Caco-2 (cell line): ENCODE results near the gene REPIN1. TPM values are rescaled to one million over a fixed set of nuclear protein-coding genes. Genes with fewer than 3 reads are reported as not detected.

Source experiments
- BruUV-seq: library from RNA; stranded (reverse); fragments of 400-500 nt; replicated peaks from 2 replicates; lab custom pipeline; 2021; lab: Mats Ljungman, UMichigan
- CTCF ChIA-PET: fragments of 300-600 bp; sonication (Branson Sonifier 250); formaldehyde crosslinking; loops from one replicate; lab custom pipeline; 2022; ENCODE audit warnings: antibody characterized with exemption; lab: Charles Lee
- POLR2A ChIA-PET: fragments of 300-600 bp; sonication (Branson Sonifier 250); formaldehyde crosslinking; loops from one replicate; lab custom pipeline; 2022; ENCODE audit warnings: antibody characterized with exemption; lab: Charles Lee
- DNase-seq, 2 experiments: peaks; one replicate each; pipeline versions ENCODE4 v3.0.0 to v3.0.0-alpha.2; 2020 to 2022
- H3K27me3 ChIP-seq: replicated peaks from 2 replicates; pipeline ENCODE4 v1.6.0; 2011; ENCODE audit warnings: low read length; ENCODE audit not compliant: control insufficient read depth, insufficient read depth
- H3K36me3 ChIP-seq: 2 replicates; pipeline ENCODE4 v1.5.1; 2011; ENCODE audit warnings: low read length; ENCODE audit not compliant: control insufficient read depth, insufficient read depth
- H3K4me1 ChIP-seq: fragments of 250-450 bp; sonication (Bioruptor Pico); 2 replicates; pipeline ENCODE4 v1.5.1; 2020; ENCODE audit warnings: mild to moderate bottlenecking
- H3K4me3 ChIP-seq: 2 replicates; pipeline ENCODE4 v1.5.1; 2011; ENCODE audit warnings: low read depth, mild to moderate bottlenecking, control low read depth, low read length
- H3K9me3 ChIP-seq: fragments of 250-450 bp; sonication (Bioruptor Pico); 2 replicates; pipeline ENCODE4 v1.5.1; 2020; ENCODE audit warnings: mild to moderate bottlenecking, moderate library complexity
- H3K27ac Mint-ChIP-seq: one replicate; pipeline ENCODE4 v1.8.0; 2022; ENCODE audit warnings: mixed read lengths; ENCODE audit not compliant: unreplicated experiment
- H3K27me3 Mint-ChIP-seq: one replicate; pipeline ENCODE4 v1.8.0; 2022; ENCODE audit warnings: mixed read lengths; ENCODE audit not compliant: insufficient read depth, unreplicated experiment
- H3K36me3 Mint-ChIP-seq: one replicate; pipeline ENCODE4 v1.8.0; 2022; ENCODE audit warnings: mild to moderate bottlenecking, mixed read lengths; ENCODE audit not compliant: insufficient read depth, unreplicated experiment
- H3K4me1 Mint-ChIP-seq: one replicate; pipeline ENCODE4 v1.8.0; 2022; ENCODE audit warnings: low read depth, mixed read lengths; ENCODE audit not compliant: unreplicated experiment
- H3K4me3 Mint-ChIP-seq: one replicate; pipeline ENCODE4 v1.8.0; 2022; ENCODE audit warnings: mild to moderate bottlenecking, moderate library complexity, mixed read lengths; ENCODE audit not compliant: unreplicated experiment
- H3K9me3 Mint-ChIP-seq: one replicate; pipeline ENCODE4 v1.8.0; 2022; ENCODE audit warnings: mixed read lengths; ENCODE audit not compliant: unreplicated experiment
- CTCF ChIP-seq, 2 experiments: fragments of 200-600 bp in 1 of 2; IDR thresholded peaks; 1 replicate in 1 of 2; 2 replicates in 1 of 2; pipeline versions ENCODE4 v1.5.1 to v1.8.0; 2011 to 2022; ENCODE audit warnings: antibody characterized with exemption in 1 of 2, control low read depth in 1 of 2, inconsistent platforms in 1 of 2, low read depth in 1 of 2, low read length in 1 of 2, mild to moderate bottlenecking in 1 of 2, moderate library complexity in 1 of 2; ENCODE audit not compliant: insufficient read depth in 1 of 2, severe bottlenecking in 1 of 2, unreplicated experiment in 1 of 2
- intact Hi-C: fragments of 100-400 bp; cut with micrococcal nuclease; formaldehyde crosslinking; loops from one replicate; pipeline ENCODE4 v1.10.0; 2022; ENCODE audit not compliant: unreplicated experiment
- total RNA-seq: library from RNA; stranded (reverse); gene quantifications from 2 replicates; pipeline ENCODE4 v1.2.3, GENCODE V29; 2022

Gene REPIN1
- total RNA-seq, 1 experiment from 2014 or later, result 148 TPM

GRCh38 chr7:150402671-150403321, 34.2 kb downstream of the REPIN1 start:
- DNase-seq, result no peak
- no TSS peak for BruUV-seq
- ChIA-PET POLR2A (no interaction called here), CTCF (no interaction called here)
- intact Hi-C loops, result no loop called here
- Mint-ChIP-seq H3K9me3 (no peaks in the 10 kb centered on the region), H3K4me3 (peak overlapping the region; percentile 42), H3K4me1 (peaks cover 42% of the 10 kb centered on the region), H3K36me3 (peaks cover 6% of the 10 kb centered on the region), H3K27me3 (no peaks in the 10 kb centered on the region), H3K27ac (peak overlapping the region; percentile 12)
- H3K36me3 ChIP-seq, result no peaks in the 10 kb centered on the region
- no peak for TF ChIP-seq CTCF (IDR thresholded peaks at IDR 0.05; ENCODE audit: insufficient read depth in 1 of 2, low read depth in 1 of 2, low read length in 1 of 2, severe bottlenecking in 1 of 2, unreplicated experiment in 1 of 2)
- H3K4me1 ChIP-seq, result peaks cover 54% of the 10 kb centered on the region
- H3K27me3 ChIP-seq, result no peaks in the 10 kb centered on the region
- H3K9me3 ChIP-seq, result no peaks in the 10 kb centered on the region
- H3K4me3 ChIP-seq, result no peak overlapping the region

- Mint-ChIP-seq H3K27ac (peak overlapping the region; percentile 45), H3K27me3 (no peaks in the 10 kb centered on the region), H3K4me1 (peaks cover 42% of the 10 kb centered on the region), H3K9me3 (no peaks in the 10 kb centered on the region), H3K4me3 (peak overlapping the region; percentile 88), H3K36me3 (peaks cover 6% of the 10 kb centered on the region)
- Histone ChIP-seq H3K36me3 (no peaks in the 10 kb centered on the region), H3K27me3 (no peaks in the 10 kb centered on the region), H3K4me3 (no peak overlapping the region), H3K4me1 (peaks cover 54% of the 10 kb centered on the region), H3K9me3 (no peaks in the 10 kb centered on the region)
- intact Hi-C loops, result no loop called here
- no peak for TF ChIP-seq CTCF (IDR thresholded peaks at IDR 0.05; ENCODE audit: insufficient read depth in 1 of 2, low read depth in 1 of 2, low read length in 1 of 2, severe bottlenecking in 1 of 2, unreplicated experiment in 1 of 2)
- POLR2A ChIA-PET, result interaction anchor here (0.9 to 1.8 kb wide), 3 partner anchors 20 to 35 kb away, joined by 3 to 6 read pairs (median 4); partner anchors contain the start of gene REPIN1
- BruUV-seq, result no TSS peak
- CTCF ChIA-PET, result no interaction called here
- no peak for DNase-seq
These were observed 35.0 kb downstream of the REPIN1 start for GRCh38 chr7:150403376-150404171.

GRCh38 chr7:150404172-150404804, 35.7 kb downstream of the REPIN1 start:
- TF ChIP-seq CTCF (IDR thresholded peaks at IDR 0.05; ENCODE audit: insufficient read depth in 1 of 2, low read depth in 1 of 2, low read length in 1 of 2, severe bottlenecking in 1 of 2, unreplicated experiment in 1 of 2), result no peak

More at GRCh38 chr7:150404172-150404804, 35.7 kb downstream of the REPIN1 start:
- Histone ChIP-seq H3K4me3 (peak overlapping the region; percentile 83), H3K4me1 (peaks cover 54% of the 10 kb centered on the region), H3K36me3 (no peaks in the 10 kb centered on the region), H3K27me3 (no peaks in the 10 kb centered on the region), H3K9me3 (no peaks in the 10 kb centered on the region)
- Mint-ChIP-seq H3K9me3 (no peaks in the 10 kb centered on the region), H3K36me3 (peaks cover 6% of the 10 kb centered on the region), H3K4me1 (peaks cover 42% of the 10 kb centered on the region), H3K4me3 (peak overlapping the region; percentile 88), H3K27me3 (no peaks in the 10 kb centered on the region), H3K27ac (peak overlapping the region; percentile 45)
- ChIA-PET CTCF (no interaction called here), POLR2A (interaction anchor here (0.9 to 1.8 kb wide), 3 partner anchors 21 to 36 kb away, joined by 3 to 6 read pairs (median 4); partner anchors contain the start of gene REPIN1)
- TSS peak; percentile 90 for BruUV-seq
- intact Hi-C loops, result no loop called here
- DNase-seq, result no peak
